Measurements from ENCODE around the gene CIZ1. TPM values are rescaled to one million over a fixed set of nuclear protein-coding genes. Genes with fewer than 3 reads are reported as not detected.

CIZ1 gene
- total RNA-seq, 1 donor from 2014 or later, result 156 TPM

- peak; percentile 82 for DNase-seq (ENCODE audit: low spot score)
- peaks cover 13% of the 10 kb centered on the region for H3K4me1 Mint-ChIP-seq (ENCODE audit: unreplicated experiment)
- peaks cover 3% of the 10 kb centered on the region for H3K27me3 Mint-ChIP-seq (ENCODE audit: unreplicated experiment)
- peak within 1 kb of the TSS; percentile 90 for H3K27ac Mint-ChIP-seq (ENCODE audit: unreplicated experiment)
- TF ChIP-seq CTCF (IDR thresholded peaks at IDR 0.05; ENCODE audit: unreplicated experiment), result no peak
- peaks cover 3% of the 10 kb centered on the region for H3K36me3 Mint-ChIP-seq (ENCODE audit: low read depth, unreplicated experiment)
- peaks cover 8% of the 10 kb centered on the region for H3K9me3 Mint-ChIP-seq (ENCODE audit: unreplicated experiment)
- peak within 1 kb of the TSS; percentile 97 for H3K4me3 Mint-ChIP-seq (ENCODE audit: unreplicated experiment)
Measured at GRCh38 chr9:128127568-128127989, 63.8 kb downstream of the CIZ1 start, which contains the start of gene PTGES2. Gene PTGES2 (minus strand): TSS chr9:128127729. CDS start chr9:128127717, 12 bp downstream.

DNA sequence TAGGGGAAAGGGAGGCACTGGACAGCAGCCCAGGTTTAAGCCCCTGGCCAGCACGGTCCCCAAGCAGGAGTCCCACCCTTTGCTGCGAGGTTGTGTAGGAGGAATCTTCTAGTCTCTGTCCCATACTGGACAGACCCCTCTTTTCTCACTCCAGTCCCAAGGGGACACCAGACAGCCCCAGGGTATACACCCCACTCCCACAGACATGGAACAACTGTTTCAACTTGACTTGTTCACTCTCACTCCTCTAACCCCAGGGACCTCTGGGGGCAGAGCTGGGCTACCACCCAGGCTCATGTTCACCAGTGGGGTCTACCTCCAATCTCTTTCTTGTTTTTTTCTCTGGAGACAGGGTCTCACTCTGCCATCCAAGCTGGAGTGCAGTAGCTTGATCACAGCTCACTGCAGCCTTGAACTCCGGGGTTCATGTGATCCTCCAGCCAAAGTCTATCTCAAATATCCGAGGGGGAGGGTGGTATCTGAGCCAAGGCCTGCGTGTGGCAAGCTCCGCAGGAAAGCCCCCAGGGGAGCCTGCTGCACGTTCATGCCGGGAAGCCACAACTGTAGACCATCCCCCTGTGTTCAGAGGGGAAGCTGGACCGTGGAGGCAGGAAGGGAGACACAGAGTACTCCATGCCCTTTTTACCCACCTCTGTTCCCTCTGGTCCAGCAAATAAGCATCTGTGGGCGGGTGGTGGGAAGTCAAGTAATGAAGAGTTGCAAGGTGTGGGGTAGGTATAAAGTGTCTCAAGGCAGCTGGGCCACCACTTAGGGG lies 65.6 kb downstream of the CIZ1 start:
- peak overlapping the region; percentile 62 for H3K4me3 Mint-ChIP-seq (ENCODE audit: unreplicated experiment)
- no peak for DNase-seq (ENCODE audit: low spot score)
- peaks cover 3% of the 10 kb centered on the region for H3K27me3 Mint-ChIP-seq (ENCODE audit: unreplicated experiment)
- no peak overlapping the region for H3K27ac Mint-ChIP-seq (ENCODE audit: unreplicated experiment)
- peaks cover 3% of the 10 kb centered on the region for H3K36me3 Mint-ChIP-seq (ENCODE audit: low read depth, unreplicated experiment)
- TF ChIP-seq CTCF (IDR thresholded peaks at IDR 0.05; ENCODE audit: unreplicated experiment), result no peak
- H3K9me3 Mint-ChIP-seq (ENCODE audit: unreplicated experiment), result peaks cover 8% of the 10 kb centered on the region
- peaks cover 13% of the 10 kb centered on the region for H3K4me1 Mint-ChIP-seq (ENCODE audit: unreplicated experiment)

GRCh38 chr9:128124873-128125579 lies 66.3 kb downstream of the CIZ1 start:
- peaks cover 3% of the 10 kb centered on the region for H3K27me3 Mint-ChIP-seq (ENCODE audit: unreplicated experiment)
- H3K9me3 Mint-ChIP-seq (ENCODE audit: unreplicated experiment), result peaks cover 8% of the 10 kb centered on the region
- H3K36me3 Mint-ChIP-seq (ENCODE audit: low read depth, unreplicated experiment), result peaks cover 3% of the 10 kb centered on the region
- no peak for TF ChIP-seq CTCF (IDR thresholded peaks at IDR 0.05; ENCODE audit: unreplicated experiment)
- DNase-seq (ENCODE audit: low spot score), result peak; percentile 73
- peaks cover 13% of the 10 kb centered on the region for H3K4me1 Mint-ChIP-seq (ENCODE audit: unreplicated experiment)
- H3K27ac Mint-ChIP-seq (ENCODE audit: unreplicated experiment), result no peak overlapping the region
- H3K4me3 Mint-ChIP-seq (ENCODE audit: unreplicated experiment), result no peak overlapping the region

DNA sequence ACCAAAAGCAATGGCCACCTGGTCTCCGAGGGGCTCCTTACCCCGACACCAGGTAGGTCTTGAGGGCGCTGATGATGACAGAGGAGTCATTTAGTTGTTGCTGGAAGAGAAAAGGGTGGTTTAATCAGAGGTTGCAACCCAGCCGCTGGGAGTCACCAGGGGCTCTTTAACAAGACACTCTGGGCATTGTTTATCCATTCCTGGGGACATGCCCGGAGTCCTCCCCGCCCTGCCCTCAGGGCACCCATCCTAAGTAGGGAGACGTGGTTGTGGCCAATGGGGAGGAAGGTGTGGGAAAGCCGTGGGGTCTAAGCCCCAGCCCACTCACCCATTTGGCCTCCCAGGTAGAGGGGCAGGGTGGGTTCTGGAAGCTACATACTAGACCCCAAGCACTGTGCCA lies 66.9 kb downstream of the CIZ1 start:
- H3K4me3 Mint-ChIP-seq (ENCODE audit: unreplicated experiment), result no peak overlapping the region
- H3K4me1 Mint-ChIP-seq (ENCODE audit: unreplicated experiment), result peaks cover 13% of the 10 kb centered on the region
- peaks cover 3% of the 10 kb centered on the region for H3K36me3 Mint-ChIP-seq (ENCODE audit: low read depth, unreplicated experiment)
- no peak for DNase-seq (ENCODE audit: low spot score)
- no peak for TF ChIP-seq CTCF (IDR thresholded peaks at IDR 0.05; ENCODE audit: unreplicated experiment)
- no peak overlapping the region for H3K27ac Mint-ChIP-seq (ENCODE audit: unreplicated experiment)
- H3K9me3 Mint-ChIP-seq (ENCODE audit: unreplicated experiment), result peaks cover 7% of the 10 kb centered on the region
- peaks cover 3% of the 10 kb centered on the region for H3K27me3 Mint-ChIP-seq (ENCODE audit: unreplicated experiment)
